Fibroblast of skin of left biceps (primary cell): ENCODE measurements around the gene DUSP16.
"Not testable (repeated sequence)": the region's sequence is repeated elsewhere in the genome, so short reads cannot be mapped to it uniquely, and the experiment has no call there.

Experiments used
- DNase-seq, 2 experiments: peaks; one replicate each; pipeline ENCODE4 v3.0.0-alpha.2; 2013; ENCODE audit warnings: low read depth in 2 of 2

DUSP16 gene

DNA sequence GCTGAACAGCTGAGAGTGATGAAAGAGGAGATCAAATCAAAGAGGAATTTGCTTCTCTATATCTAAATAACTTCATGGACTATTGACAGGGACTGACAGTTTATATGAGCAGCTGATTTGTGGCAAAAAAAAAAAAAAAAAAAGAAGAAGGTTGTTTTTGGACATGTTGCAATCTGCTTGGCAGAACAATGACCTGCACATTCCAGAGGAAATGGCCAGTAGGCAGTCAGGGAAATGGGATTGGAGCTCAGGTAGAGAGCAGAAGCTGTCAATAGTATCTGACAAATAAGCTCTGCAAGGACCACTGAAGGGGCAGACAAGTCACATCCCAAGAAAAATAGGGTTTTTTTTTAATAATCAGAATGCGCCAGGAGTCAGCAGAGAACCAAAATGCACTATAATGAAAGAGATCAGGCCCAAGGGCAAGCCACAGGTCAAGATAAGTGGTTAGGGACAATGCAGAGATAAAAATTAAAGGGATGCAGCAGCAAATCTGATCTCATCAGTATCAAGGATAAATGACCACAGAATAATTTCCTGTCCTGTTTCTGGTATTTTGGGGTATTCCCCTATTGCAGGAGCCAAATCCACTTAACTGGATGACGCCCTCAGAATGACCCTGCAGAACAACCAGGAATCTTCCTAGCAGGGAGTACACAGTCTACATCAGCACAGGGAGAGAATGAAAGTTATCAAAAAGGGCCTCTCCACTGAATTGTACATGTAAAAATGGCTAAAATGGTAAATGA, 22.6 kb upstream of the DUSP16 start:
- DNase-seq = no peak

- DNase-seq = no peak
Measured at GRCh38 chr12:12583510-12584178, 21.0 kb upstream of the DUSP16 start.

DNA sequence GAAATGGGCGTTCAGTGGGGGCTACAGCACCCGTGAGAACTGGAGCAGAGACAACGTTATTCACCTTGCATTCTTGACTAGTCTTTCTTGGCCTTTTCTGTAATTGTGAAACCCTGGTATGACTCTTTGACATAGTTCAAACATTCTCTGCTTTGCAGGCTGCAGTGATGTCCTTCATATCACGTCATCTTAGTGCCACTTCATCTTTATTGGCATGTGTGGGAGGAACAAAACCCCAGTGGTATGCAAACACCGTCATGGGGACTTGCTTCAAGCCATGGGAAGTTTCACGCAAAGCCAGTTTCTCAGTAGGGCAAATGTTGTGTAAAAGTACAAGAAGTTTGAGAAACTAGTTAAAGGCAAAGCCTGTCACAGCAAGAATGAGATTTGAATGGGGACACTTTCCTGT, 20.2 kb upstream of the DUSP16 start:
- no peak for DNase-seq

- DNase-seq = no peak
Measured at GRCh38 chr12:12582193-12582881, 19.7 kb upstream of the DUSP16 start.

GRCh38 chr12:12580716-12581115, 18.1 kb upstream of the DUSP16 start:
- DNase-seq = not testable (repeated sequence)

DNA sequence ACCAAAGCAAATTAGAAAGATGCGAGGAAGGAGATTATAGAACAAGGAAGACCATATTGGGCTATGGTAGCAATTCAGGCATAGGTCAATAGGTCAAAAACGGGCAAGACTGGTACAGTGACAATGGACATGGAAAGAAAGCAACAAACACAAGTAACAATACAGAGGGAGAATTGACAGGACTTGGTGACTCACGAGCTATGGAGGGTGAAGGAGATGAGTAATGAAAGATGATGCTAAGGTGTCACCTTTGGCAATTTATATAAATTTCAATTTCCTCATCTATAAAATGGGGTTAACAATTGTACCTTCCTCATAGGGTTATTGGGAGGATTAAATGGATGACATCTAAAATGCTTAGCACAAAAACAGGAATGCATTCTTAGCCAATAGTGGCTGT, 15.1 kb upstream of the DUSP16 start:
- no peak for DNase-seq

GRCh38 chr12:12572659-12573058, 10.0 kb upstream of the DUSP16 start:
- no peak for DNase-seq

DNA sequence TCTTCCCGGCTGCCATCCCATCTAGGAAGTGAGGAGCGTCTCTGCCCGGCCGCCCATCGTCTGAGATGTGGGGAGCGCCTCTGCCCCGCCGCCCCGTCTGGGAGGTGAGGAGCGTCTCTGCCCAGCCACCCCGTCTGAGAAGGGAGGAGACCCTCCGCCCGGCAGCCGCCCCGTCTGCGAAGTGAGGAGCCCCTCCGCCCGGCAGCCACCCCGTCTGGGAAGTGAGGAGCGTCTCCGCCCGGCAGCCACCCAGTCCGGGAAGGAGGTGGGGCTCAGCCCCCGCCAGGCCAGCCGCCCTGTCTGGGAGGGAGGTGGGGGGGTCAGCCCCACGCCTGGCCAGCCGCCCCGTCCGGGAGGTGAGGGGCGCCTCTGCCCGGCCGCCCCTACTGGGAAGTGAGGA, 3.3 kb upstream of the DUSP16 start:
- not testable (repeated sequence) for DNase-seq

DNA sequence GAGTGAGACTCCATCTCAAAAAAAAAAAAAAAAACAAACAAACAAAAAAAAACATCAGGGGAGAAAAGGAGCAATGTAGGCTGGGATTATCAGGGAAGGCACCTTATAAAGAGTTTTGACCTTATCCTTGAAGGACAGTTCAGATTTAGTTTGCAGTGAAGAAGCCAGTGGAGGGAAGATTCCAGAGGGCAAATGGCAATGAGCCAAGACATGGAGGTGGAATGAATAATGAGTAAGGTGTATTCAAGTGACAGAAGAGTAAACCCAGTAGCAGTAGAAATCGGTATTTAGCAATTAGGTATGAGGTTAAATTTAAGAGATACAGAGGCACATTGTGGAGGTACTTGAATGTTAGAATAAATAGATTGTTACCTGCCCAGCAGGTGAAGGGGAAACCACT, 2.2 kb upstream of the DUSP16 start:
- no peak for DNase-seq

DNA sequence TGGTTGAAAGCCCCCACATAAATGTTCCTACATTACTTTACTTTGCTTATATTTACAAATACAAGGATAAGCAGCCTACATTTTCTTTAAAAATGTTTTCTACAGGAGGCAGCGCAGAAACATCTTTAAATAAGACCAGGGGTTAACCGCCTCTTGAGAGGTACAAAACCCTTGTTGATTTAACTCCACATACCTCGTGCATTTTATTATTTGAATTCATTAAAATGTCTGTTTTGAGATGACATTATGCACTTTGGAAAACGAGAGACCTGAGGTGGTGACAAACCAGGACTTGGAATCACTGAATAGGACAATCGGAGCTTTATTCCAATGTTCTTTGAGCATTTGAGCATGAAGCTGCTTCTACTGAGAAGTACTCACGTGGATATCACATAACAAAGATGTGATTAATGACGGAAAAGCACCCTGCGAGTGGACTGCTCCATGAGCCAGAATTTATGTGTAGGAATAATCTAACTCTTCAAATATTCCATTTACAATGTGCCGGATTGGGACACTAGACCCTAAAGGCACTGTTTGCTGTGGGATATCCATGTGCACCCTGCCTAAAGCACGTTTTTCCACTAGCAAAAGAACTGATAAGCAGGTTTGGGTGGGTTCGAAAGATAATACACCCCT, 746 bp upstream of the DUSP16 start:
- no peak for DNase-seq

DNA sequence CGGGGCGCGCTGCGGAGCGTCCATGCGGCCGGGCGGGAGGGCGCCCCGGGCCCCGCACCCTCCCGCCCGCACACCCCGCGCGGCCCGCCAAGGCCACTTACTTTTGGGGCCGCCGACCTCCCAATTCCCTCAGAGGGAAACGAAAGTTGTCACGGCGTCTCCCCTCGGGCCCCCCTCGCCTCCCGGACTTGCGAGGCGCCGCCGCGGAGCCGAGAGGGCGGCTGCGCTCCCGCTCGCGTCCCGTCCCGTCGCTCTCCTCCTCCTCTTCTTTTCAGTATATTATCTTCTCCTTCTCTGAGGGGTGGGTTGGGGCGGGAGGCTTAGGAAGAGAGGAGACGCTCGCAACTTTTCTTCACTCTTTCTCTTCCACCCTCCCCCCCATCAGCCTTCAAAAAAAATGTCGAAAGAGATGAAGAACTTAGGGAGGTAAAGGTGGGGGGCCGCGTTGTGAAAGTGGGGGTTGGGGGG, 613 bp downstream of the DUSP16 start:
- DNase-seq = no peak

DNA sequence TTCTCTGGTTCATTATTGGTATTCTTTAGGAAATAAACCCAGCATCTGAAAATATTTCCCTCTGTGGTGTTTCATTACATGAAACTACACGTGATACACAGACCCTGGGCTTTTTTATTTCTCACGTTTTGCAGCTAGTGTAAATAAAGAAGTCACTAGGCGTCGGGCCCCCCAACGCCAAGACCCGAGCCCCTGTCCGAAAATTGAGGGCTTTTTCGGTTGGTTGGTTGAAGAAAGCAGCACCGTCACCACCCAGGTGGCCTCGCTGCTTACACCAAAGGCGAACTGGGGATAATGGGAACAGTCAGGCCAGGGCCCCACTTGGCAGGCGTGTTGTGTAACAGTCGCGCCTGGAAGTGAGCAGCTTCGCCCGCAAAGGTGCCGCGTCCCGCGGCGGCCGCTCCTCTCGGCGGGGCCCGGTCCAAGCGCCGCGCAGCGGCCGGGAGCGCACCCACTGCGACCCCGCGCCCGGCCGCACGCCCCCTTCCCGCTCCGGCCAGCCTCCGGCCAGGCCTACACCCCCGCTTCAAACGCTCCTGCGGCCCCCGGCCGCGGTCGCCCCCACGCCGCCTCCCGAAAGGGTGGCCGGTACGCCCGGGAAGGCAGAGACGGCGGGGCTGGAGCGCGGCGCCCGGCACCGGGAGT, 1.2 kb downstream of the DUSP16 start:
- no peak for DNase-seq

DNA sequence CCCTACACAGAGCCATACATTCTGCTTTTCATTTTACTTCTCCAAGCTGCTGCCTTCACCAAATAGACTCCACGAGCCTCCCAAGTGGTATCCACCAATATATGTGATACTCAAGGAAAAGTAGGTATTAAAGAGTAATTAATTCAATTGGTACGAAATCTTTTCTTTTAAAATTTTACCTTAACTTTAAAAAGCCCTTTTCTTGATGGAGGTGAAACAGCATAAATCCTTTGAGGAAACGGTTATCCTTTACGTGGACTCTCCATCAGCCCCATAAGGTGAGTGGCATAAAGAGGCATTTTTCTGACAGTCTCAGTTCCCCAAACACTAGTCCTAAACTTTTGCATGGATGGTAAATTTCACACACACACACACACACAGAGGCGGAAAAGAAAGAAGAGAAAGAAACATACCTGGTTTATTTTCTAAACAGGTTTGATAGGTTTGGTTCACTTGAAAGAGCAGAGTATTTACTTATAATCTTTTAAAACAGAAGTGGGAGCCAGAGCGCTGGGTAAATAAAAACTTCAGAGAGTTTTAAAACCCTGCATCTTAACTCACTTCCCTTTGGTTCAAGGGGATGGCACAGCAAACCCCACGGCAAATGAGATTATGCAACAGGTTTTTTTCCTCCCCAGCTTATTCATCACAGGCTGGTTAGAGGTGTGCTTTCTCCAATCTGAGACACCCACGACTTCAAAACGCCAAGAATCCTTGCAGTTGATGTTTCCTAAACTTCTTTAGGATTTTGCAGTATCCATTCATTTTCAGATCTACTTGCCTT, 1.9 kb downstream of the DUSP16 start:
- DNase-seq = no peak

DNA sequence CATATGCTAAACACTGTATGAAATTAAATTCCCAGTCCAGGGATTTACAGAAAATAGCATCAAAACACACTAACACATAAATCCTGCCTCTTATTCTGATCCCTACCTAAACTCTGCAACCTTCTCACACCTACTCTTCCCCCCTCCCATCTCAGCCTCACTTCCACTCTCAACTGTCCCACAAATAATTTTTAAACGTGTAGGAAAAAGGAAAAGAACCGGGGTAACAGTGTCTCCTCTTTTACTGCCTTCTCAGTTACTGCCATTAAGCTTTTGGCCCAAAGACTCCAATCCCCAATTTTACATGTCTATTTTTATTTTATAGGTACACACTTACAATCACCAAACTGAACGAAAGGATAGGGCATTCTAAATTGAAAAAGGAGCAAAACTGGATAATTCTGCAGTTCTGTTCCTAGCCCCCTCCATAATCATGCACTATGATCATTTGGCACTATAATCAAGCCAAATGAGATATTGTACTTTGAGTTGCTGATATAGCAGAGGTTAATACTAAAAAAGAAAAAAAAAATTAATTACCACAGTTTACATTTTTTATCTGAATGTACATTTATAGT, 2.9 kb downstream of the DUSP16 start:
- DNase-seq = no peak

- DNase-seq = no peak
Measured at GRCh38 chr12:12558291-12558690, 4.4 kb downstream of the DUSP16 start.

DNA sequence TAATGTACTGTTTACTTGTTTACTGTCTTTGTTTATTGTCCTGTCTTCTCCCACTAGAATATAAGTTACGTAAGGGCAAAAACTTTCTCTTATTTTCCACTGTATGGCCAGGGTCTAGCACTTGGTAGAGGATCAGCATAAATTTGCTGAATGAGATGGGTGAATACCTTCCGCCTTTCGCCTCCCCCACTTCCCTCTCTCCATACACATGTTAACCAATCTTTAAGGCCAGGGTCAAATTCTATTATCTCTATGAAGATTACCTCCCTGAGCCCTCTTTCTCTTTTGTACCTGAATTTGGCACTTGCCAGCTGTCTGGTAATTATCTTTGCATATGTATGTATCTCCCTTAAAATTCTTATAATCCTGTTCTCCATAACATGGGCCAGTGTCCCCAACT, 4.9 kb downstream of the DUSP16 start:
- no peak for DNase-seq

DNA sequence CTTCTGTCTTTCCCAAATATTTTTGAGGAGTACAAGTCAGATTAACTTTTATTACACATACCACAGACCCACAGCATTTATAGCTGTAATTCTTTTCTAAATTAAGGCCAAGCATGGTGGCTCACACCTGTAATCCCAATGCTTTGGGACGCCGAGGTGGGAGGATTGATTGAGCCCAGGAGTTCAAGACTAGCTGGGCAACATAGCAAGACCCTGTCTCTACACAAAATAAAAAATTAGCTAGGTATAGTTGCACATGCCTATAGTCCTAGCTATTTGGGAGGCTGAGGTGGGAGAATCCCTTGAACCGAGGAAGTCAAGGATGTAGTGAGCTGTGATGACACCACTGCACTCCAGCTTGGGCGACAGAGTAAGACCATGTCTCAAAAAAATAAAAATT, 7.0 kb downstream of the DUSP16 start:
- DNase-seq = no peak

DNA sequence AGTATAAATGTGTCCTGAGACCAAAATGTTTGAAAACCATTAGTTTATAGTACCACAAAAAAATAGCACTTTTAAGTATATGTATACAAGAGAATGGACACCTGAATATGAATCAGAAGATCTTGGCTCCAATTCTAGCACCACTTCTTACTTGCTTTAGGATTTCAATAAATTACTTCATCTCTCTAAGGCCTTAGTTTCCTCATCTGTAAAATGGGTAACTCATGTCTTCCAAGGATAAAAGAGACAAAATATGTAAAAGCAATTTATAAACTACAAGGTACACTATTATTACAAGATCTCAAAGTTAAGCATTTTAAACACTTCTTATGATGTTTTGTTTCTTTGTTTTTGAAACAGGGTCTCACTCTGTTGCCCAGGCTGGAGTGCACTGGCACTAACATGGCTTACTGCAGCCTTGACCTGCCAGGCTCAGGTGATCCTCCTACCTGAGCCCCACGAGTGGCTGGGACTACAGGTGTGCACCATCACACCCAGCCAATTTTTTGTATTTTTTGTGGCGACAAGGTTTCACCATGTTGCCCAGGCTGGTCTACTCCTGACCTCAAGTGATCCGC, 9.4 kb downstream of the DUSP16 start:
- no peak for DNase-seq

DNA sequence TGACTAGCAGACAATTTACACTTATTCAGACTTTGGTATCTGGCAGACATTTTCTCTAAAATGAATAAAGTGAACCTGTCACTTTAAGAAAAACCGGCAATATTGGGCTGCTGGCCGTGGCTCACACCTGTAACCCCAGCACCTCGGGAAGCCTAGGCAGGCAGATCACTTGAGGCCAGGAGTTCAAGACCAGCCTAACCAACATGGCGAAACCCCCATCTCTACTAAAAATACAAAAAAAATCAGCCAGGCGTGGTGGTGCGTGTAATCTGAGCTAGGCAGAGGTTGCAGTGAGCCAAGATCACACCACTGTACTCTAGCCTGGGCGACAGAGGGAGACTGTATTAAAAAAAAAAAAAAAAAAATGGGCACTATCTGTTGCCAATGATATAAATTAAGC, 11.5 kb downstream of the DUSP16 start:
- DNase-seq = no peak

- DNase-seq = no peak
Measured at GRCh38 chr12:12550277-12550676, 12.4 kb downstream of the DUSP16 start.
